Esophagus muscularis mucosa (tissue), 4 donors: ENCODE measurements around the gene LZTS2. TPM values are rescaled to one million over a fixed set of nuclear protein-coding genes. Genes with fewer than 3 reads are reported as not detected.

Experiments
- DNase-seq: peaks from one replicate; pipeline ENCODE4 v3.0.0-alpha.2; 2017; ENCODE audit errors: extremely low spot score
- H3K27ac ChIP-seq, 4 donors: fragments of 200-600 bp; sonication (generic); replicated peaks in 1 of 4; 1 replicate in 3 of 4; 2 replicates in 1 of 4; pipeline ENCODE4 v1.5.1; 2016 to 2019; ENCODE audit warnings: mild to moderate bottlenecking in 1 of 4
- H3K27me3 ChIP-seq, 4 donors: fragments of 200-600 bp; sonication (generic); one replicate each; pipeline versions ENCODE4 v1.5.1 to v1.6.0; 2016 to 2019
- H3K36me3 ChIP-seq, 4 donors: fragments of 200-600 bp; sonication (generic); one replicate each; pipeline ENCODE4 v1.5.1; 2016 to 2019
- H3K4me1 ChIP-seq, 4 donors: fragments of 200-600 bp; sonication (generic); one replicate each; pipeline ENCODE4 v1.5.1; 2016 to 2019
- H3K4me3 ChIP-seq, 4 donors: fragments of 200-600 bp; sonication (generic); 1 replicate in 2 of 4; 2 replicates in 2 of 4; pipeline ENCODE4 v1.5.1; 2016 to 2019; ENCODE audit warnings: mild to moderate bottlenecking in 4 of 4, moderate library complexity in 1 of 4
- H3K9me3 ChIP-seq, 4 donors: fragments of 200-600 bp; sonication (generic); 1 replicate in 3 of 4; 2 replicates in 1 of 4; pipeline ENCODE4 v1.5.1; 2016 to 2019
- EP300 ChIP-seq: sonication (generic); formaldehyde crosslinking; IDR thresholded peaks from one replicate; pipeline ENCODE4 v1.6.1; 2017; ENCODE audit warnings: antibody characterized with exemption
- POLR2A ChIP-seq: fragments of 450-650 bp; IDR thresholded peaks from one replicate; pipeline ENCODE4 v1.6.1; 2017; ENCODE audit warnings: antibody characterized with exemption, moderate library complexity, mild to moderate bottlenecking, low read depth
- POLR2AphosphoS5 ChIP-seq, 2 donors: sonication (generic); formaldehyde crosslinking; IDR thresholded peaks; one replicate each; pipeline ENCODE4 v1.6.1; 2017; ENCODE audit warnings: antibody characterized with exemption in 2 of 2
- WGBS: methylation state at CpG from one replicate; pipeline ENCODE4 v1.1.5; 2018; 5-methylcytosine and 5-hydroxymethylcytosine counted together
- intact Hi-C: fragments of 100-400 bp; cut with DNase I; formaldehyde crosslinking; loops from one replicate; pipeline ENCODE4 v1.15.1; 2023
- total RNA-seq, 4 donors: library from RNA; depleted of rRNA; stranded (reverse); fragments of >200 nt; gene quantifications; one replicate each; pipeline versions ENCODE4 v1.1.0 to v1.2.1, GENCODE V29; 2016
- TF ChIP-seq, protein P1 (sequence below), 3 experiments: fragments of 200-600 bp in 2 of 3; fragments of 450-650 bp in 1 of 3; sonication (generic) in 2 of 3; IDR thresholded peaks; one replicate each; pipeline ENCODE4 v1.5.1; 2017 to 2019; ENCODE audit warnings: antibody characterized with exemption in 3 of 3, mild to moderate bottlenecking in 2 of 3, moderate library complexity in 1 of 3

Gene LZTS2
- total RNA-seq, 4 donors from 2014 or later = 90.5 to 209 (median 162) TPM

DNA sequence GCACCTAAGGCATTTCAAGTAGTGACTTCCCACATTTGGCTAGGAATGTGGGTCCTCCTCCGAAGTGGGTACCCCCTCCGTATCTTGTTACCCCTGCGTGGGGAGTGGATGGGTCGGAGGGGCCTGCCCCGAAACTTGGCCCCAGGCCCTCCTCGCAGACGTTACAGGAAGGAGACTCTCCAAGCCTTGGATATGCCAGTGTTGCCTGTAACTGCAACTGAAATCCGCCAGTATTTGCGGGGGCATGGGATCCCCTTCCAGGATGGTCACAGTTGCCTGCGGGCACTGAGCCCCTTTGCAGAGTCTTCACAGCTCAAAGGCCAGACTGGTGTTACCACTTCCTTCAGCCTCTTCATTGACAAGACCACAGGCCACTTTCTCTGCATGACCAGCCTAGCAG lies 11.4 kb upstream of the LZTS2 start:
- intact Hi-C loops = loop anchor here (5.0 kb wide), 1 partner anchor 39 kb away; no protein-coding TSS in a partner anchor
- H3K36me3 ChIP-seq = peaks cover 15 to 63% (median 50%) of the 10 kb centered on the region in 4 donors

DNA sequence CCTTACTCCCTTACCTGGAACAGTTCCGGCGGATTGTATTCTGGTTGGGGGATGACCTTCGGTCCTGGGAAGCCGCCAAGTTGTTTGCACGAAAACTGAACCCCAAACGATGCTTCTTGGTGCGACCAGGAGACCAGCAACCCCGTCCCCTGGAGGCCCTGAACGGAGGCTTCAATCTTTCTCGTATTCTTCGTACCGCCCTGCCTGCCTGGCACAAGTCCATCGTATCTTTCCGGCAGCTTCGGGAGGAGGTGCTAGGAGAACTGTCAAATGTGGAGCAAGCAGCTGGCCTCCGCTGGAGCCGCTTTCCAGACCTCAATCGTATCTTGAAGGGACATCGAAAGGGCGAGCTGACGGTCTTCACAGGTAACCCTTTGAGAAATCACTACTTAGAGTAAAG lies 10.5 kb upstream of the LZTS2 start:
- Histone ChIP-seq H3K4me1 (peaks cover 22 to 51% (median 38%) of the 10 kb centered on the region in 4 donors), H3K27ac (no peak overlapping the region), H3K9me3 (no peaks in the 10 kb centered on the region), H3K4me3 (no peak overlapping the region), H3K36me3 (peaks cover 19 to 65% (median 50%) of the 10 kb centered on the region in 4 donors), H3K27me3 (no peaks in the 10 kb centered on the region)
- no peak for DNase-seq
- WGBS = 94% methylated on average over 21 of the region's 21 CpGs
- TF ChIP-seq, protein P1, sequence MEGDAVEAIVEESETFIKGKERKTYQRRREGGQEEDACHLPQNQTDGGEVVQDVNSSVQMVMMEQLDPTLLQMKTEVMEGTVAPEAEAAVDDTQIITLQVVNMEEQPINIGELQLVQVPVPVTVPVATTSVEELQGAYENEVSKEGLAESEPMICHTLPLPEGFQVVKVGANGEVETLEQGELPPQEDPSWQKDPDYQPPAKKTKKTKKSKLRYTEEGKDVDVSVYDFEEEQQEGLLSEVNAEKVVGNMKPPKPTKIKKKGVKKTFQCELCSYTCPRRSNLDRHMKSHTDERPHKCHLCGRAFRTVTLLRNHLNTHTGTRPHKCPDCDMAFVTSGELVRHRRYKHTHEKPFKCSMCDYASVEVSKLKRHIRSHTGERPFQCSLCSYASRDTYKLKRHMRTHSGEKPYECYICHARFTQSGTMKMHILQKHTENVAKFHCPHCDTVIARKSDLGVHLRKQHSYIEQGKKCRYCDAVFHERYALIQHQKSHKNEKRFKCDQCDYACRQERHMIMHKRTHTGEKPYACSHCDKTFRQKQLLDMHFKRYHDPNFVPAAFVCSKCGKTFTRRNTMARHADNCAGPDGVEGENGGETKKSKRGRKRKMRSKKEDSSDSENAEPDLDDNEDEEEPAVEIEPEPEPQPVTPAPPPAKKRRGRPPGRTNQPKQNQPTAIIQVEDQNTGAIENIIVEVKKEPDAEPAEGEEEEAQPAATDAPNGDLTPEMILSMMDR (IDR thresholded peaks at IDR 0.05) = no peak
- TF ChIP-seq EP300 = no peak
- TF ChIP-seq POLR2A = no peak
- no peak for TF ChIP-seq POLR2AphosphoS5 (IDR thresholded peaks at IDR 0.05)
- intact Hi-C loops = loop anchor here (5.0 kb wide), 1 partner anchor 38 kb away; no protein-coding TSS in a partner anchor

More for the DNA sequence above, 11.4 kb upstream of the LZTS2 start:
- WGBS = 77% methylated on average over 9 of the region's 10 CpGs
- Histone ChIP-seq H3K4me1 (peaks cover 22 to 51% (median 38%) of the 10 kb centered on the region in 4 donors), H3K27me3 (no peaks in the 10 kb centered on the region), H3K4me3 (peak overlapping the region; percentile 76 to 92 (median 90)), H3K9me3 (no peaks in the 10 kb centered on the region), H3K27ac (no peak overlapping the region)
- DNase-seq = no peak
- TF ChIP-seq, protein P1 (IDR thresholded peaks at IDR 0.05) = no peak
- TF ChIP-seq POLR2AphosphoS5 (IDR thresholded peaks at IDR 0.05) (no peak), EP300 (no peak), POLR2A (no peak)

DNA sequence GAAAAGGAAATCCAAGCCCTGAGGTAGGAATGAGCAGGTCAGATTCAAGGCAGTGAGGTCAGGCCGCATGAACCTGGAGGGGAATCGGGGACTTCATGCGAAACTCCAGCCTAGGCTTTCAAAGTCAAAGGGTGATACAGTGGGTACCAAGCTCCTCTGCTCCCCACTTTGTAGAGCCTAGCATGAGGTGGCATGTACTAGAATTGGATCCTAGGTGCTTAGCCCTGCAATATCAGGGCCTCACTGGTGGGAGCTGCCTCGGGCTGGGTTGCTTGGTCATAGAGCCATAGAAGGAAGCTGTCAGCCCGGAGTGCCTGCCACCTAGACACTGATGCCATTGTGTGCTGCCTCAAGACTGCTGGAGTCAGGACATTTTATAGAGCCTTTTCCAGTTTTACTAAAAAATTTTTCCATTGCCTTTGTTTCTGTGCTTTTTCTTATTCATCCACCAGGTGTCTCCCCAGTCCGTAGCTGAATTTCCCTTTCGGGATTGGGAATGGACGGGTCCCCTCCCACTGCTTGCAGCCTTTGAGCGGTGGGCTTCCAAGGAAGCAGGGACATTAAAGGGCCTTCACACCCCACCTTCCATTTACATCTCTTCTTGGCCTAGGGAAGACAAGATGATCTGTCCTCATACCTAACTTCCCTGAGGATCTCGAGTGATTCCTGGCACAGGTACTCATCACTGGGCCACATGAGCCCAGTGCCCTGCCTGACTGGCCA lies 5.5 kb upstream of the LZTS2 start:
- Histone ChIP-seq H3K27ac (peak overlapping the region in 1 of 4 donors; percentile 12), H3K27me3 (no peaks in the 10 kb centered on the region), H3K4me3 (no peak overlapping the region), H3K36me3 (peaks cover 19 to 45% (median 33%) of the 10 kb centered on the region in 4 donors), H3K9me3 (no peaks in the 10 kb centered on the region), H3K4me1 (peaks cover 10 to 39% (median 31%) of the 10 kb centered on the region in 4 donors)
- TF ChIP-seq EP300 (no peak), POLR2AphosphoS5 (IDR thresholded peaks at IDR 0.05) (no peak)
- TF ChIP-seq, protein P1 (IDR thresholded peaks at IDR 0.05) = peak; percentile 71 to 72 (median 72)
- intact Hi-C loops = no loop called here
- no peak for DNase-seq
- 52% methylated on average over 10 of the region's 10 CpGs for WGBS

DNA sequence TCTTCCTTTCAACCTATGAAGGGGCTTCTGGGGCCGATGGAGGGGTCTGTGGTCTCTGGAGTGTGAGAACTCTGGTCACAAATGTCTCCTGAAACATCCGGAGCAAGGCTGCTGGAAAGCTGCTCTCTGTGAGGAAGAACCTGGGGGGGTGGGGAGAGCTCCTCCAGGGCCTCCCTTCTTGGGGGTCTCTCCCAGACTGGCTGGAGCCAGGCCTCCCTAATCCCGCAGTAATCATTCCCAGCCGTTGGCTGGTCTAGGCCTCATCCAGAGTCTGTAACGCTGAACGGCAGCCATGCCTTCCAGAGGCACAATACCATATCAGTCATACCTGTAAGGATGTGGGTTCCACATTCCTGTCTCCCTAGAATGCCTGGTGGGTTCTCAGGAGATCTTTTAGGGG lies 4.4 kb upstream of the LZTS2 start:
- no peak for DNase-seq
- no peak overlapping the region for H3K27ac ChIP-seq
- H3K9me3 ChIP-seq = no peaks in the 10 kb centered on the region
- peaks cover 10 to 33% (median 26%) of the 10 kb centered on the region in 4 donors for H3K4me1 ChIP-seq
- H3K4me3 ChIP-seq = no peak overlapping the region
- no peaks in the 10 kb centered on the region for H3K27me3 ChIP-seq
- intact Hi-C loops = no loop called here
- H3K36me3 ChIP-seq = peaks cover 19 to 35% (median 29%) of the 10 kb centered on the region in 4 donors
- TF ChIP-seq POLR2A = no peak
- no peak for TF ChIP-seq EP300
- TF ChIP-seq, protein P1 (IDR thresholded peaks at IDR 0.05) = no peak
- TF ChIP-seq POLR2AphosphoS5 (IDR thresholded peaks at IDR 0.05) = no peak
- WGBS = no CpG with 5 or more reads among the region's 6 CpGs
